GM23338 (cell line): ENCODE results near the gene SLC4A8.

ENCODE experiments used
- CREB1 ChIP-seq: fragments of 250-450 bp; sonication (Bioruptor Pico); IDR thresholded peaks from 2 replicates; pipeline ENCODE4 v1.5.0; 2020; ENCODE audit warnings: low read depth, mild to moderate bottlenecking, moderate library complexity
- EZH2 ChIP-seq: fragments of 200-600 bp; sonication (generic); IDR thresholded peaks from one replicate; pipeline ENCODE4 v1.8.0; 2017; ENCODE audit warnings: antibody characterized with exemption, mild to moderate bottlenecking, low read depth; ENCODE audit not compliant: unreplicated experiment
- EZH2phosphoT487 ChIP-seq: fragments of 200-600 bp; sonication (generic); IDR thresholded peaks from one replicate; pipeline ENCODE4 v1.8.1; 2018; ENCODE audit warnings: antibody characterized with exemption; ENCODE audit not compliant: unreplicated experiment
- JUNB ChIP-seq: IDR thresholded peaks from one replicate; pipeline ENCODE4 v1.6.1; 2016; ENCODE audit warnings: antibody characterized with exemption; ENCODE audit not compliant: unreplicated experiment
- NANOG ChIP-seq: IDR thresholded peaks from 2 replicates; pipeline ENCODE4 v1.6.1; 2016; ENCODE audit warnings: antibody characterized with exemption, borderline replicate concordance
- POLR2AphosphoS5 ChIP-seq: IDR thresholded peaks from 2 replicates; pipeline ENCODE4 v1.6.1; 2016; ENCODE audit warnings: antibody characterized with exemption, low read depth
- REST ChIP-seq: IDR thresholded peaks from one replicate; pipeline ENCODE4 v1.6.1; 2018; ENCODE audit warnings: antibody characterized with exemption; ENCODE audit not compliant: unreplicated experiment
- STAT1 ChIP-seq: IDR thresholded peaks from one replicate; pipeline ENCODE4 v1.6.1; 2016; ENCODE audit warnings: antibody characterized with exemption; ENCODE audit not compliant: unreplicated experiment
- ZNF114 ChIP-seq: fragments of 250-450 bp; sonication (Bioruptor Pico); IDR thresholded peaks from 2 replicates; pipeline ENCODE4 v1.5.0; 2020; ENCODE audit warnings: mild to moderate bottlenecking, moderate library complexity
- TF ChIP-seq, protein P1 (sequence below), 2 experiments: fragments of 200-600 bp in 1 of 2; sonication (generic) in 1 of 2; conservative IDR thresholded peaks; 2 replicates each; pipeline versions ENCODE4 v1.5.1 to v1.6.1; 2016 to 2017; ENCODE audit warnings: antibody characterized with exemption in 2 of 2, low read depth in 2 of 2, mild to moderate bottlenecking in 2 of 2, moderate library complexity in 1 of 2
- TF ChIP-seq, protein P2 (sequence below): IDR thresholded peaks from 2 replicates; pipeline ENCODE4 v1.6.1; 2016; ENCODE audit warnings: antibody characterized with exemption

GRCh38 chr12:51409846-51410245 is 14.8 kb upstream of the SLC4A8 start:
- TF ChIP-seq NANOG: no peak
- TF ChIP-seq, protein P1, sequence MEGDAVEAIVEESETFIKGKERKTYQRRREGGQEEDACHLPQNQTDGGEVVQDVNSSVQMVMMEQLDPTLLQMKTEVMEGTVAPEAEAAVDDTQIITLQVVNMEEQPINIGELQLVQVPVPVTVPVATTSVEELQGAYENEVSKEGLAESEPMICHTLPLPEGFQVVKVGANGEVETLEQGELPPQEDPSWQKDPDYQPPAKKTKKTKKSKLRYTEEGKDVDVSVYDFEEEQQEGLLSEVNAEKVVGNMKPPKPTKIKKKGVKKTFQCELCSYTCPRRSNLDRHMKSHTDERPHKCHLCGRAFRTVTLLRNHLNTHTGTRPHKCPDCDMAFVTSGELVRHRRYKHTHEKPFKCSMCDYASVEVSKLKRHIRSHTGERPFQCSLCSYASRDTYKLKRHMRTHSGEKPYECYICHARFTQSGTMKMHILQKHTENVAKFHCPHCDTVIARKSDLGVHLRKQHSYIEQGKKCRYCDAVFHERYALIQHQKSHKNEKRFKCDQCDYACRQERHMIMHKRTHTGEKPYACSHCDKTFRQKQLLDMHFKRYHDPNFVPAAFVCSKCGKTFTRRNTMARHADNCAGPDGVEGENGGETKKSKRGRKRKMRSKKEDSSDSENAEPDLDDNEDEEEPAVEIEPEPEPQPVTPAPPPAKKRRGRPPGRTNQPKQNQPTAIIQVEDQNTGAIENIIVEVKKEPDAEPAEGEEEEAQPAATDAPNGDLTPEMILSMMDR (conservative IDR thresholded peaks at IDR 0.05; ENCODE audit: low read depth in 2 of 2): peak in 1 of 2 experiments; percentile 13; a peak in 1 of 4 replicates
- TF ChIP-seq POLR2AphosphoS5: no peak
- no peak for TF ChIP-seq EZH2
- no peak for TF ChIP-seq EZH2phosphoT487
- TF ChIP-seq STAT1: no peak
- TF ChIP-seq REST: no peak
- TF ChIP-seq JUNB: no peak
- TF ChIP-seq ZNF114 (CRISPR knock-in tag): no peak
- TF ChIP-seq CREB1 (CRISPR knock-in tag): no peak
- TF ChIP-seq, protein P2, sequence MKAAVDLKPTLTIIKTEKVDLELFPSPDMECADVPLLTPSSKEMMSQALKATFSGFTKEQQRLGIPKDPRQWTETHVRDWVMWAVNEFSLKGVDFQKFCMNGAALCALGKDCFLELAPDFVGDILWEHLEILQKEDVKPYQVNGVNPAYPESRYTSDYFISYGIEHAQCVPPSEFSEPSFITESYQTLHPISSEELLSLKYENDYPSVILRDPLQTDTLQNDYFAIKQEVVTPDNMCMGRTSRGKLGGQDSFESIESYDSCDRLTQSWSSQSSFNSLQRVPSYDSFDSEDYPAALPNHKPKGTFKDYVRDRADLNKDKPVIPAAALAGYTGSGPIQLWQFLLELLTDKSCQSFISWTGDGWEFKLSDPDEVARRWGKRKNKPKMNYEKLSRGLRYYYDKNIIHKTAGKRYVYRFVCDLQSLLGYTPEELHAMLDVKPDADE: no peak
